Uterus (tissue), 2 donors: ENCODE data around the gene CCZ1B.
"Not testable (repeated sequence)": the region's sequence is repeated elsewhere in the genome, so short reads cannot be mapped to it uniquely, and the experiment has no call there.

Experiments used
- CTCF ChIP-seq, 4 experiments: fragments of 200-600 bp in 2 of 4; fragments of 450-650 bp in 2 of 4; sonication (generic) in 2 of 4; IDR thresholded peaks; one replicate each; pipeline ENCODE4 v1.5.1; 2016 to 2019; ENCODE audit warnings: antibody characterized with exemption in 4 of 4, mild to moderate bottlenecking in 2 of 4, moderate library complexity in 1 of 4
- POLR2A ChIP-seq, 2 donors: fragments of 450-650 bp; IDR thresholded peaks; one replicate each; pipeline ENCODE4 v1.6.1; 2016; ENCODE audit warnings: antibody characterized with exemption in 2 of 2, mild to moderate bottlenecking in 1 of 2, moderate library complexity in 1 of 2

DNA sequence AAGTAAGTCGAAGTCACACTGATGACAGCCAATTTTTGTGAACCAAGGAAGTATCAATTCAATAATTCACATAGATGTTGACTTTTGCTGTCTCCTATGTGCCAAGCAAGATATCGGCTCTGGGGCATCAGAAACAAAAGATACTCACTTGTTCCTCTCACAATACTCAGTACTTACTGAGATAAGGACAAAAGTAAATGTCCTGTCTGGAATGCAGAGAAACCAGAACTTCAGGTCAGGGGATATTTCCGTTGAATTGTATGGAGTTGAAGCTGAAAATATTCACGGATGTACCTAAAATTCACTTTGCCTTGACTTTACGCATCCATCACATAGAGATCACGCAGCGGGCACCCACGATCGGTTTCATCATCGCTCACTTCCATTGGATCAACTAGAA lies 11.0 kb upstream of the CCZ1B start:
- not testable (repeated sequence) for TF ChIP-seq CTCF, POLR2A (IDR thresholded peaks at IDR 0.05)
